ENCODE data around the gene PDK3. TPM values are rescaled to one million over a fixed set of nuclear protein-coding genes. Genes with fewer than 3 reads are reported as not detected.
A peak's percentile ranks its signal among the peaks of the same experiment; 100 is the strongest.

The PDK3 gene
- total and polyA plus RNA-seq, 10 donors: 4.3 to 53.0 (median 30.1) TPM

GRCh38 chrX:24550166-24550565 is 85.1 kb downstream of the PDK3 start:
- intact Hi-C loops (cut with DNase I; ENCODE audit: low total_unique reads): no loop called here
- H3K4me1 ChIP-seq: no peaks in the 10 kb centered on the region
- TF ChIP-seq POLR2AphosphoS5 (IDR thresholded peaks at IDR 0.05) (peak in 1 of 3 donors; percentile 19), POLR2A (IDR thresholded peaks at IDR 0.05) (no peak)
- H3K36me3 ChIP-seq: peaks cover 0 to 4% (median 0%) of the 10 kb centered on the region in 6 donors
- H3K4me3 ChIP-seq: no peak overlapping the region
- DNase-seq: no peak
- H3K27me3 ChIP-seq (replicated peaks in 1 of 7): no peaks in the 10 kb centered on the region
- 80 to 90% (median 84%) methylated on average over 5 of the region's 5 CpGs for whole genome bisulfite sequencing, 5 donors
- no peak overlapping the region for H3K27ac ChIP-seq
- H3K9me3 ChIP-seq: no peaks in the 10 kb centered on the region

GRCh38 chrX:24553011-24553410 is 87.9 kb downstream of the PDK3 start:
- intact Hi-C loops (cut with DNase I; ENCODE audit: low total_unique reads): no loop called here
- H3K27ac ChIP-seq: no peak overlapping the region
- TF ChIP-seq CTCF (IDR thresholded peaks at IDR 0.05 in 8 of 11, conservative IDR thresholded peaks at IDR 0.05 in 3 of 11) (no peak), POLR2AphosphoS5 (IDR thresholded peaks at IDR 0.05) (no peak), POLR2A (IDR thresholded peaks at IDR 0.05) (no peak)
- H3K27me3 ChIP-seq (replicated peaks in 1 of 7): no peaks in the 10 kb centered on the region
- H3K9me3 ChIP-seq: no peaks in the 10 kb centered on the region
- H3K4me1 ChIP-seq: no peaks in the 10 kb centered on the region
- no peaks in the 10 kb centered on the region for H3K36me3 ChIP-seq
- WGBS, 5 donors: 43 to 77% (median 67%) methylated on average over 4 of the region's 4 CpGs
- H3K4me3 ChIP-seq: no peak overlapping the region
- DNase-seq: no peak

GRCh38 chrX:24561121-24561520 is 96.0 kb downstream of the PDK3 start:
- no peak for TF ChIP-seq POLR2AphosphoS5 (IDR thresholded peaks at IDR 0.05)
- TF ChIP-seq CTCF (IDR thresholded peaks at IDR 0.05 in 8 of 11, conservative IDR thresholded peaks at IDR 0.05 in 3 of 11): peak in 1 of 11 experiments; percentile 12
- TF ChIP-seq POLR2A (IDR thresholded peaks at IDR 0.05): no peak
- no peak for DNase-seq
- intact Hi-C loops (cut with DNase I; ENCODE audit: low total_unique reads): no loop called here
- no peaks in the 10 kb centered on the region for H3K27me3 ChIP-seq (replicated peaks in 1 of 7)
- 60 to 77% (median 68%) methylated on average over 5 of the region's 5 CpGs for WGBS, 5 donors
- no peaks in the 10 kb centered on the region for H3K36me3 ChIP-seq
- no peak overlapping the region for H3K27ac ChIP-seq
- no peaks in the 10 kb centered on the region for H3K4me1 ChIP-seq
- H3K9me3 ChIP-seq: no peaks in the 10 kb centered on the region
- H3K4me3 ChIP-seq: no peak overlapping the region

GRCh38 chrX:24563291-24564010 is 98.4 kb downstream of the PDK3 start:
- Histone ChIP-seq H3K4me3 (no peak overlapping the region), H3K9me3 (no peaks in the 10 kb centered on the region), H3K27ac (no peak overlapping the region), H3K27me3 (replicated peaks in 1 of 7) (no peaks in the 10 kb centered on the region), H3K4me1 (no peaks in the 10 kb centered on the region), H3K36me3 (no peaks in the 10 kb centered on the region)
- intact Hi-C loops (cut with DNase I; ENCODE audit: low total_unique reads): no loop called here
- TF ChIP-seq CTCF (IDR thresholded peaks at IDR 0.05 in 8 of 11, conservative IDR thresholded peaks at IDR 0.05 in 3 of 11) (no peak), POLR2A (IDR thresholded peaks at IDR 0.05) (no peak), POLR2AphosphoS5 (IDR thresholded peaks at IDR 0.05) (no peak)
- no peak for DNase-seq
- 80 to 94% (median 91%) methylated on average over 11 to 19 of the region's 19 CpGs for WGBS, 5 donors

All from spleen (tissue), 11 donors.